NCI-H1930 (cell line): Measurements from ENCODE around the gene PLCB1.
A peak's percentile ranks its signal among the peaks of the same experiment; 100 is the strongest.
"Not testable (repeated sequence)": the region's sequence is repeated elsewhere in the genome, so short reads cannot be mapped to it uniquely, and the experiment has no call there.

Source experiments
- DNase-seq, 2 experiments: peaks; one replicate each; lab custom pipeline; 2025; lab: John Stamatoyannopoulos, UW

The PLCB1 gene

DNA sequence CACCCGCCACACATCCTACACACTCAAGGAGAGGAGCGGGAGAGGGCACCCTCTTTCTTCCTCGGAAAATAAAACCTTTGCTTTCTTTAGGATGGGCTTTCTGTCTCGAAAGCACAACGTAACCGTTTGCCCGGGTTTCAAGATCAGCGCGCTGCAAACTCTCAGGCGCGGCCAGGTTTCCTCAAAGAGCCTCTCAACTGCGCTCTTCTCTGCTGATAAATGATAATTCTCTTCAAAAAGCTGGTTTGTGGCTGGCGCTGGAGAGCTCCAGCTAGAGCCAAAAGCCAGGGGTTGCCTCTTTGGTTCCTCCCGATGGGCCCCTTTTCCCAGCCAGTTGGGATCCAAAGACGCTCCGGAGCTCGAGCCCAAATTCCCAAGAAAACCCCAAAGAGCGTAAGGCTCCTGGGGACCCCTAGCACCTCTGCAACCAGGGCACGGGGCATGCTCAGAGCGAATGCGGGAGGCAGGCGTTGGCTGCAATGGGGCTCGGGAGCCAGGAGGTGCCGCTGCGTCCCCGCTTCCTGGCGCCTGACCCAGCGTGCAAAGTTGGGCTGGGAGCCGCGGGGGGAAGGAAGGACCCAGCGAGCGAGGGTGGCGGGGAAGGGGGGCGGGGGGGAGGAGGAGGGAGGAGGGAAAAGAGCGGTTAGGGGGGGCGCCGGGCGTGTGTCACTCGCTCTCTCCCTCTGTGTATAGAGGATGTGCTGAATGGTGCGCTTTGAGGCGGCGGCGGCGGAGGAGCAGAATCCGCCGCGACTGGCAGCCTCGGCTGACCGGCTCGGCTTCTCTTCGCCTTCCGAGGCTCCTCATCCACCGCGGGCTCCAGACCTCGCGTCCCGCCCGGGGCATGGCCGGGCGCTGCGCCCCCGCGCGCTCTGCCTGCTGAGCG, at the start of gene PLCB1:
Gene PLCB1 (plus strand): TSS at position 669 of the 886 bp plus-strand sequence. CDS start 386 bp downstream, outside the sequence.
- DNase-seq, result peak; percentile 74 to 77

DNA sequence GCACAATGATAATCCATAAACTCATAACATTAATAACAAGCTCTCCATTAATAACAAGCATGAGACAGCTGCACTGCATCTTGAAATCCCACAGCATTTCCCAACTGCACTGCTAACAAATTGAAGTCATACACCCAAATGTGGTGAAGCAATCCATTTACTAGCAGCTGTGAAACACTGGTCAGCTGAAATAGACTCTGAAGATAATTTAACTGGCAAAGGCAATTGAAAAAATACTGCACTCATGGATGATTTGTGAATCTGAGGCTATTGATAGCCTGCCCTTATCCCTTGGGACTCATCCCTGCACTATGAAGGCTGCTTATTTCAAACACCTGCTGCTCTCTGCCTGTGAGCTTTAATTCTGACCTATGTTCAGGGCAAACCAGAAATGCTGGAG, 49.1 kb upstream of the PLCB1 start:
- no peak for DNase-seq

GRCh38 chr20:8089668-8090067, 42.4 kb upstream of the PLCB1 start:
- no peak for DNase-seq

DNA sequence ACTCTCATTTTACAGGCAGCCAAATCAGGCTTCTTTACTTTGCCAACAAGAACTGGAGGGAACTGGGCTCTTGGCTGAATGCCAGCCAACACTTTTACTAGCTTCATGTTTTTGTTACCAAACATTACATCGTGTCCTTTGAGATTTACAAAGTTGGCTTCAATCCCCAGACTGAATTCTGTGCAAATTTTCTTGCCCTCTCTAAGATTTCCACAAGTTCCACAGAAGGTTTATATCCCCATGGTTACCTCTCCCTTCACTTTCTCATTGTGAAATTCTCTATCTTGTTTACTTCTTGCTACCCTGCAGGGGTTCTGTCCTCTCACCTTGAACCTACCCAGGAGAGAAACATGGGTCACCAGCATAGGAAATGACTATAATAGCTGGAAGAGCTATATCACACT, 37.6 kb upstream of the PLCB1 start:
- DNase-seq, result no peak

DNA sequence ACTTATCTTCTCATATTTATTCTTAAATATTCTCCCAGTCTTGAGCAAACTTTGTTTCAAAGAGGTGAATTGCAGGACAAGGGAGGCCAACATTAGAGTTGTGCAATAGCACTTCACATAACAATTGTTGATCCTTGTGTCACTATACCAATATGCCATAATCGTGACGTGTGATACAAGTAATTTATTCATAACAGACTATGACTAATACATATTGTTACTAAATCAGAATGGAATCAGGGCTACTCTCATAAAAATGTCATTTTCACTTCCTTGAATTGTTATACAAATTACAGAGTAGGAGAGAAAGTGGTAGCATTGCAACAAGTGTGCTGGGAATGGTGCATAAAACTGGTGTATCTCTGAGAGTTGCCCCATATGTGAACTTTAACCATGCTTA, 37.2 kb upstream of the PLCB1 start:
- no peak for DNase-seq

DNA sequence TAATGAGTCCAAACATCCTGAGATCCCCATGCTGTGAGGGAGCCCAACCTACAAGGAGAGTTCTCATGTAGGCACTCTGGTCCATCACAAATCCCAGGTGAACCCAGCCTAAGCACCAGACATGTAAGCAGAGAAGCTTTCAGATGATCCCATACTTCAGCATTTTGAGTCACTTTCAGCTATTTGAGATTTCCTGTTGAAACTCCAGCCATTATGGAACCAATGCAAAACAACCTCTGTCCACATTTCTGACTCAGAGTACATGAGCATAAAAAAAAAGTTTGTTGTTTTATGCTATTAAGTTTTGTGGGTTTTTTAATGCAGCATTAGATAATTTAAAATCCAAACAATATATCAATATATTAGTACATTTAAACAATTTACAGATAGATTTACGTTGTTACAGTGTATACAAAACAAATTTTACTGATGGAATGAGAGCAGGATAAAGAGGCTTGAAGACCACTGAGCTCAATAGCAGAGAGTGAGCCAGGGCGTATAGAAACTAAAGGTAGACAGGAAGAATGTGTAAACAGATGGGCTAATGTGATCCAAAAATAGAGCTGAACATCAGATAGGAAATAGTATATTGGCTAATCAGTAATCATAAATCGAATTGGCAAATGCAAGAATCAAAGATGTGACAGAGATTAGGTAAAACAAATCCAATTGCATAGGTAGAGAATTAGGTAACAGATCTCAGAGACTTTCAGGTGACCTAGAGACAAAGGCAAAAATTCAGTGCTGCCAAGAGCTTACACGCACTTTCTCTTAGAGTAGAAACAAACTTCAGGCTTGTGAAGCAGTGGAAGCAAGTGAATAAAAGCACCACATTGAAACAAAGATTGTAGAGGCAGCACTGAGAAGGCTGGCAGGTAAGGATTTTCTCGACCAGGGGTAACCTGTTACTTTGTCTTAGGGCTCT, 36.2 kb upstream of the PLCB1 start:
- DNase-seq, result no peak

GRCh38 chr20:8097307-8097706, 34.8 kb upstream of the PLCB1 start:
- DNase-seq, result no peak

DNA sequence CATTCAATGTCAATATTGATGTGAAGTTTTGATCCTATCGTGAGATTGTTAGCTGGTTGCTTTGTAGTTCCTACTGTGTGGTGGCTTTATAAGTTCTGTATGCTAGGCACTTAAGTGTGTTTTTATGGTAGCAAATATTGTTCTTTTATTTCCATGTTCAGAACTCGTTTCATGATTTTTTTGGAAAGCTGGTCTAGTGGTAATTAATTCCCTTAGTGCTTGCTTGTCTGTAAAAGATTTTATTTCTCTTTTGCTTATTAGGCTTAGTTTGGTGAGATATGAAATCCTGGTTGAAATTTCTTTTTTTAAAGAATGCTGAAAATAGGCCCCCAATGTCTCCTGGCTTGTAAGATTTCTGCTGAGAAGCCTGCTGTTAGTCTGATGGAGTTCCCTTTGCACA, 27.8 kb upstream of the PLCB1 start:
- DNase-seq, result no peak

GRCh38 chr20:8114612-8115011, 17.5 kb upstream of the PLCB1 start:
- not testable (repeated sequence) for DNase-seq

DNA sequence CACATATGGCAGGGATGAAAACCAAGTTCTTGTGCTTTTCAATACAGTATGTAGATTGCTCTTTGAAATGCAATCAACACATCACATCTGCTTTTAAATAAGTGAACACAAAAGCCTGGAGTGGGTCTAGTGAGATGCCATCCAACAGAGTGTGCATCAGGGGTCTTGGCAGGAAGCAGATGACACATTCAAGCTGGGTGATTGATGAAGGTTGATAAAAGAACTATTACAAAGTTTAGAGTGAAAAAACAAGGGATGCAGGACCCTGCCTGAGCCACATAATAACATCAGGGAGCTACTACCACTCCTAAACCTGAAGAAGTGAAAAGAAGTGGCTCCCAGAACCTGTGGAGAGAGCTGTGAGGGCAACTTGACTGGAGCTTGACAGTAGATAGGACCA, 16.6 kb upstream of the PLCB1 start:
- no peak for DNase-seq

DNA sequence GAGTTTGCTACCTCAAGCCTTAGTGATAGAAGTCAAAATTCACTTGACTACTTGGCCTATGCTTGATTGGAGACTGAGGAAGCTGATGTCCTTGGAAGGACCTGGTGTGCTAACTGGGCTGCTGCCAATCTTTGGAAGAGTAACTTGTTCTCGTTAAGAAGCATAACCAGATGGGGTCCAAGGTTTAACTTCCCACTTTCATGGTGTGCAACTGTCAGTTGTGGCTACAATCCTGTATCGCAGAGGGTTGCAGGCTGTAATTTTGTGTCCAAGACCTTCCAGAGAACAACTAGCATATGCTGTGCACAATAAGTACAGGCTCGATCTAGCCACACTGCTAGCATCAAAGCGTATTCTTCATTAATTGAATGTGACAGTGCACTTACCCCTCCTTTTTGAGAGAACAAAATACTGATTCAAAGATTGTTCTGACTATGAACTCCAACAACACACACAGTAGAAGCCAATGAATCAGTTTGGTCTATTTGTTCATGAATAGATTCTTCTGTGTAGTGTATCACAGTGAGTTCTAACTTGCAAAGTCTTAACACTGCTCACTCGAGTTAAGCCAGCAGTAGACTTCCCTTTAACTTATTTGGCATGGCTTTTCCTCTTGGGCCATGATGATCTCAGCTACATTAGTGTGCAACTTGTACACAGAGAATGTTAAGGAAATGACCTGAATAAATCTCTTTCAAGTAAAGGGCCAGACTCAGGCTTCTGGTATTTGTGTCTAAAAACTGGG, 15.8 kb upstream of the PLCB1 start:
- no peak for DNase-seq

DNA sequence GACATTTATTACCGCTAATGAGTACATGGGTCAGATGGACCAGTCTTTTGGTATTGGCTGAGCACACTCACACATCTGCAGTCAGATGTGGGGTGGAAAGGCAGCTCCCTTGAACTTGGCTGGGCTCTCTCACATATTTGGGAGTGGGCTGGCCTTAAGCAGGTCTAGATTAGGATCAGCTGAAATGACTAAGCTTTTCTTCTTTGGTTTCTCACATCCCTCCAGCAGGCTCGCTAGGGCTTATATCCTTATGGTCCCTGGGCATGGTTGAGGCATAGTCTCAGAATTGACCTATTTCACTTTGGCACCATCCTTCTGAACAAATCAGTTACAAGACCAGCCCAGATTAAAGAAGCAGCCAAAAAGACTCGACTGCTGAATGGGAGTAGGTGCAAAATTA, 14.4 kb upstream of the PLCB1 start:
- no peak for DNase-seq

- DNase-seq, result no peak
Measured at GRCh38 chr20:8118039-8118438, 14.0 kb upstream of the PLCB1 start.

DNA sequence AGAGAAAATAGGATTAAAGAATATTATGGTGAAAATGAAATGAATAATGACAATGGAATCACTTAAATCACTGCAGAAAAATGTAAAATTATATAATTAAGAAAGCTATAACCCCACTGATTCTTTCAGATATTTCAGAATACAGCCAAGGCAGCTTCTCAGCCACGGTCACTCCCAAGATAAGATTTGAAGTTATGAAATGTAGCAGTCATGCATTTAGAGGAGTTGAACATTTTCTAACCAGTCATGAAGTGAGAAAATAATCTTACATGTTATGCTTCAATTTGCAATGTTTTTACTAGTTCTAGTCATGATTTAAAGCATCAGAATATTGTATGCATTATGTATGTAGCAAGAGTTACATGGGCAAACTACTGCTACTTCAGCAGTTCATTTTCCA, 13.3 kb upstream of the PLCB1 start:
- DNase-seq, result no peak

DNA sequence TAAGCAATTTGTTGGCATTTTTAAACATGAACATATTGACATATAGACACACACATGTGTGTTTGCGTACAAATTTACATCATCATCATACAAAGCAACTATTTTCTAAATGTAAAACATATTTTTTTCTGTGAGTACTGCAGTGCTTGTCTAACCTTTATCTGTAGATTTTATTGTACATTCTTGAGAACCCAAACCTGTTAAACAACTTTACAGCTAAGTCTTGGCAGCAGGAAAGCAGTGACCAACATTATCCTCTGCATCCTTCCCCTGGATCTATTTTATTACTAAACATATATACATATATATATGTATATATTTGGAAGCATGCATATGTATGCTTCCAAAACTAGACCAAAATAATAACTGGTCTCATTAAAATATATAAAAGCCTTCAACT, 10.4 kb upstream of the PLCB1 start:
- no peak for DNase-seq

DNA sequence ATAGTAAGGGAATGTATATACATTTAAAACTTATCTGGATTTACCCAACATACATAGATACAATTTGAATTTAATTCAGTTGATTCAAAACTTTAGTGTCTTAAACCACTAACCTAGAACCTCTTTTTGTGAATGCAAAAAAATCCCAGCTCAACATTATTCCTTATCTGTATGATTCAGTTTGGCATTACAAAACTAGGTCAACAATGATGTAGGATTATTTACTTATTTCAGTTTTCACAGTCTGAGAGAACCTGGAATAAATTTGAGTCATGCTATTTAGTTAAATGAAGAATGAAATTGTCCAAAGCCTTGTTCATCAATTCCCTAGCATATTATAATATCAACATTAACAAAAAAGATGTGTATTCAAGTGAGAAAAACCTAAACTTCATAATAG, 7.4 kb upstream of the PLCB1 start:
- no peak for DNase-seq

DNA sequence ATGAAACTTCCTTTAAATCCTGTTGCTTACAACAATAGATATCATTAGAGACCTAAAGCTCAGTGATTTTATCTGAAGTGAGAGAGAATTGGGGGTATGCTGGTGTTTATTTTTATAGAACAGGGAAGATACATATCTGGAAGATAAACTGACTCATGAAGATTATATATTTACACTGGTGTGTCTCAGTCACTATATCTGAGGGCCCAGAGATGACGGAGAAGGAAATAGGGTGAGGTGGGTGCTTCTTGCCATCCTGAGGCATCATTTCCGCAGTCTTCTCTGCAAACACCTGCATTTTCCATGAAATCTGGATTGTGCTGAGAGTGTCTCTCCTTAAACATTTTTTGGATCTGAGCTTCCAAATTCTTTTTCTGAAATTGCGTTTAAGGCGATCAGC, 5.9 kb upstream of the PLCB1 start:
- no peak for DNase-seq

- no peak for DNase-seq
Measured at GRCh38 chr20:8126841-8127378, 5.2 kb upstream of the PLCB1 start.

GRCh38 chr20:8127553-8128255, 4.4 kb upstream of the PLCB1 start:
- no peak for DNase-seq

DNA sequence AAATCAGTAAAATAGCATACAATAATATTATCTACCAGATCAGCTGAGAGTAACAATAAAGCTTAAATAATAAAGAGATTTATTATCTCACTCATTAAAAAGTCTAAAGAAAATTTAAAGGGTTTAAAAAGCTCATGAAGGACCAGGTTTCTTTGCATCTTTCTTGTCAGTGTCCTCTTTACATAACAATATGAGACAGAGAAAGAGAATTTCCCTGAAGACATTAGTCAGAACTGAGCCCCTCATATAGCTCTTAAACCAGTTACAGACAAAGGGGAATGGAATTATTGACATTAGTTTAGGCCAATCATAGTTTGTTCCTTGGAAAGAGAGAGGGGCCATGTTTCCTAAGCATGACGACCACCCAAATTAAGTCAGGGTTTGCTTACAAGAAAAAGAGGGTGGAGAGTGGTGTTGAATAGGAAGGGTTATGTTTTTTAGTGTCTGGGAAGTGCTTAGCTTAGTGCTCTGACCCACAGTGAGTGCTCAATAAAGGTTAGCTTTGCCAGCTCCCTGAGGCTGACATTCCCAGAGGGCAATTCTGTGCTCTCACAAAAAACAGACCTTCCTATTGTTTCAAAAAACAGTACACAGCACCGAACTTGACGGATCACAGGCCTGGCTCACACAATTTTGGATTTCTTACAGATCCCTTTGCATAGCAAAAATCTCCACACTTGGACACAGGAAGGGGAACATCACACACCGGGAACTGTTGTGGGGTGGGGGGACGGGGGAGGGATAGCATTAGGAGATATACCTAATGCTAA, 3.6 kb upstream of the PLCB1 start:
- no peak for DNase-seq
